GM12878 (cell line): ENCODE results near the gene MACROD2. TPM values are rescaled to one million over a fixed set of nuclear protein-coding genes. Genes with fewer than 3 reads are reported as not detected.

ENCODE experiments used
- ATAC-seq: fragments of 200-7000 bp; cut with Tn5 transposase; 3 replicates; pipeline ENCODE4 v1.9.1; 2020; ENCODE audit warnings: mild to moderate bottlenecking, moderate library complexity
- BruUV-seq: library from RNA; stranded (reverse); fragments of 400-500 nt; replicated peaks from 2 replicates; lab custom pipeline; 2021; lab: Mats Ljungman, UMichigan
- CTCF ChIA-PET: fragments of 300-600 bp; sonication (Branson Sonifier 250); formaldehyde crosslinking; extraction: SDS; loops from one replicate; lab custom pipeline; 2021; ENCODE audit warnings: inconsistent platforms; lab: Yijun Ruan, JAX
- POLR2A ChIA-PET: fragments of 350-600 bp; formaldehyde crosslinking; extraction: SDS; loops from one replicate; lab custom pipeline; 2021; ENCODE audit warnings: inconsistent platforms; lab: Charles Lee
- RAD21 ChIA-PET: fragments of 300-600 bp; sonication (Branson Sonifier 250); formaldehyde crosslinking; loops from one replicate; lab custom pipeline; 2023; ENCODE audit warnings: antibody characterized with exemption; ENCODE audit not compliant: unreplicated experiment; lab: Charles Lee
- SMC1A ChIA-PET: fragments of 300-600 bp; sonication (Branson Sonifier 250); formaldehyde crosslinking; loops from one replicate; lab custom pipeline; 2023; ENCODE audit not compliant: unreplicated experiment, uncharacterized antibody; lab: Charles Lee
- DNase-seq: peaks from one replicate; pipeline ENCODE4 v3.0.0-alpha.2; 2011; ENCODE audit warnings: low read depth, low spot score
- FAIRE-seq: peaks from 3 replicates; lab custom pipeline; 2011; peaks lifted over from hg19 to GRCh38; lab: Jason Lieb, UNC
- H2AFZ ChIP-seq: 2 replicates; pipeline ENCODE4 v1.6.0; 2011; ENCODE audit warnings: low read depth, low read length, control low read depth; ENCODE audit not compliant: control insufficient read depth
- H3K27ac ChIP-seq: 2 replicates; pipeline ENCODE4 v1.5.1; 2011; ENCODE audit warnings: control low read depth; ENCODE audit not compliant: control insufficient read depth, insufficient read depth
- H3K27me3 ChIP-seq, 2 experiments: replicated peaks in 1 of 2; 2 replicates each; pipeline versions ENCODE4 v1.6.0 to v1.6.1; 2011; ENCODE audit warnings: low read length in 1 of 2; ENCODE audit not compliant: control insufficient read depth in 2 of 2, insufficient read depth in 2 of 2
- H3K36me3 ChIP-seq, 2 experiments: 2 replicates each; pipeline ENCODE4 v1.5.1; 2011; ENCODE audit warnings: low read length in 1 of 2; ENCODE audit not compliant: control insufficient read depth in 2 of 2, insufficient read depth in 2 of 2
- H3K4me1 ChIP-seq: 2 replicates; pipeline ENCODE4 v1.6.1; 2011; ENCODE audit warnings: mild to moderate bottlenecking, low read length, moderate library complexity, mixed read lengths; ENCODE audit not compliant: control insufficient read depth, insufficient read depth
- H3K4me2 ChIP-seq: 2 replicates; pipeline ENCODE4 v1.6.0; 2011; ENCODE audit warnings: control low read depth; ENCODE audit not compliant: control insufficient read depth, insufficient read depth
- H3K4me3 ChIP-seq: fragments of 200-600 bp; sonication (generic); 2 replicates; pipeline ENCODE4 v1.5.1; 2016
- H3K79me2 ChIP-seq: 2 replicates; pipeline ENCODE4 v1.6.0; 2011; ENCODE audit warnings: low read length; ENCODE audit not compliant: control insufficient read depth, insufficient read depth
- H3K9ac ChIP-seq: 2 replicates; pipeline ENCODE4 v1.8.0; 2011; ENCODE audit warnings: low read length, control low read depth, mixed read lengths; ENCODE audit not compliant: control insufficient read depth, insufficient read depth
- H3K9me3 ChIP-seq: replicated peaks from 3 replicates; pipeline ENCODE4 v1.5.1; 2011; ENCODE audit warnings: mild to moderate bottlenecking, low read length; ENCODE audit not compliant: control insufficient read depth, insufficient read depth
- H4K20me1 ChIP-seq: 2 replicates; pipeline ENCODE4 v1.6.0; 2011; ENCODE audit not compliant: control insufficient read depth, insufficient read depth
- ASH2L ChIP-seq: fragments of 300-600, 200-600 bp; sonication (generic); IDR thresholded peaks from 2 replicates; pipeline ENCODE4 v1.6.1; 2017; ENCODE audit warnings: low read depth, mild to moderate bottlenecking, borderline replicate concordance
- E2F8 ChIP-seq: fragments of 450-650 bp; IDR thresholded peaks from 2 replicates; pipeline ENCODE4 v1.6.1; 2018; ENCODE audit warnings: mild to moderate bottlenecking, low read depth, moderate library complexity; ENCODE audit not compliant: partially characterized antibody
- HDAC6 ChIP-seq: fragments of 200-600 bp; sonication (generic); IDR thresholded peaks from one replicate; pipeline ENCODE4 v1.8.0; 2017; ENCODE audit warnings: antibody characterized with exemption; ENCODE audit not compliant: unreplicated experiment
- NFYA ChIP-seq: IDR thresholded peaks from 2 replicates; pipeline ENCODE4 v1.6.1; 2011; ENCODE audit warnings: low read depth, mild to moderate bottlenecking, low read length, improper control_type of control experiment, borderline replicate concordance
- NKRF ChIP-seq: fragments of 450-650 bp; conservative IDR thresholded peaks from 2 replicates; pipeline ENCODE4 v1.6.1; 2017; ENCODE audit warnings: mild to moderate bottlenecking, moderate library complexity
- RB1 ChIP-seq: fragments of 450-650 bp; formaldehyde crosslinking; IDR thresholded peaks from 2 replicates; pipeline ENCODE4 v1.6.1; 2017; ENCODE audit warnings: mild to moderate bottlenecking, borderline replicate concordance
- SIX5 ChIP-seq: IDR thresholded peaks from 2 replicates; pipeline ENCODE4 v1.6.1; 2011; ENCODE audit warnings: mild to moderate bottlenecking, low read depth, low read length, moderate library complexity; ENCODE audit not compliant: severe bottlenecking
- SP1 ChIP-seq: IDR thresholded peaks from one replicate; pipeline ENCODE4 v1.6.1; 2011; ENCODE audit warnings: low read depth, low read length
- SREBF2 ChIP-seq: IDR thresholded peaks from 2 replicates; pipeline ENCODE4 v1.6.1; 2012; ENCODE audit warnings: mild to moderate bottlenecking, low read length
- ZBTB33 ChIP-seq: fragments of 450-650 bp; IDR thresholded peaks from 2 replicates; pipeline ENCODE4 v1.6.1; 2017; ENCODE audit warnings: mild to moderate bottlenecking
- ZNF24 ChIP-seq: fragments of 450-650 bp; IDR thresholded peaks from 2 replicates; pipeline ENCODE4 v1.6.1; 2017; ENCODE audit warnings: antibody characterized with exemption, mild to moderate bottlenecking
- WGBS: methylation state at CpG from one replicate; pipeline ENCODE4 v1.1.6; 2016; ENCODE audit warnings: low lambda C conversion rate; ENCODE audit not compliant: insufficient replicate concordance, insufficient coverage; ENCODE audit errors: missing lambda C conversion rate; 5-methylcytosine and 5-hydroxymethylcytosine counted together
- in situ Hi-C: fragments of 300-500 bp; cut with MboI; formaldehyde crosslinking; loops from 9 replicates; pipeline ENCODE4 v1.14.3; 2018; ENCODE audit warnings: mixed read lengths
- intact Hi-C: fragments of 100-400 bp; cut with micrococcal nuclease; formaldehyde crosslinking; loops from one replicate; pipeline ENCODE4 v1.14.2; 2022; ENCODE audit not compliant: unreplicated experiment
- polyA plus RNA-seq, 11 experiments: library from polyadenylated mRNA; depleted of rRNA in 4 of 11; unstranded in 6 of 11; stranded (reverse) in 5 of 11; fragments of >200 nt; fragmentation: Nextera tagmentation in 4 of 11; fragmentation: Illumina TruSeq in 1 of 11; extraction: Ambion mirVana in 4 of 11; extraction: Trizol in 1 of 11; gene quantifications; 1 replicate in 1 of 11; 2 replicates in 10 of 11; pipeline versions ENCODE4 v1.2.1 to v1.2.3, GENCODE V29; 2011 to 2016; ENCODE audit warnings: inconsistent platforms in 2 of 11, missing spikeins in 2 of 11, low read depth in 1 of 11
- total RNA-seq, 4 experiments: library from RNA; depleted of rRNA in 3 of 4; stranded (reverse); fragments of >200 nt in 3 of 4; fragmentation: Illumina TruSeq in 1 of 4; extraction: Trizol in 1 of 4; gene quantifications; 2 replicates each; pipeline versions ENCODE4 v1.2.1 to v1.2.3, GENCODE V29; 2013 to 2021

The MACROD2 gene
- total and polyA plus RNA-seq, 10 of the 15 experiments (the other 5 are each of a cell fraction or from before 2014, with no cell fraction given), result 1.1 to 21.5 (median 2.2) TPM

DNA sequence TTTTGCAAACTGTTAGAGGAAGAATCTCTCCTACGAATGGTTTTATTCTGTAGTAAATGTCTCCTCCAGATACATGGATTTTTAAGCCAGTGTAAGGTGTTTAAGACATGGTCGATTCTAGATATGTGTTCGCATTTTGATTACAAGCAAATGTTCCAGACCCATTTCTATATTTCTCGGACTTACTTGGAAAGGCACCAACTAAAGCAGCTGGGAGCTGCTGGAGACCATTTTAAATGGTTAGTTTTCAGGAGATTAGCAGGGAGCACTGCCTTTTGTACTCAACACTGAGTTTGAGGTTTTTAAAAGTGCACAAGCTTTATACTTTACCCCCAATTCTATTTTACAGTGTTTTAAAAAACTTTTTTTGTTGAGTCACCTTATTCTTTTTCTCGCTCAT is 1720.9 kb downstream of the MACROD2 start:
- H4K20me1 ChIP-seq, result no peaks in the 10 kb centered on the region
- no peak overlapping the region for H3K9ac ChIP-seq
- H3K36me3 ChIP-seq, result no peaks in the 10 kb centered on the region
- 40% methylated on average over 5 of the region's 5 CpGs for WGBS
- intact Hi-C loops (no loop called here), in situ Hi-C loops (loop anchor here (25.0 kb wide), 1 partner anchor 771 kb away; no protein-coding TSS in a partner anchor)
- no peak for ATAC-seq
- no peak for TF ChIP-seq NFYA
- H3K27ac ChIP-seq, result no peak overlapping the region
- no peaks in the 10 kb centered on the region for H3K27me3 ChIP-seq
- ChIA-PET SMC1A (no interaction called here), RAD21 (interaction anchor here (0.5 kb wide), 1 partner anchor 42 kb away, joined by 3 read pairs; no protein-coding TSS in a partner anchor), POLR2A (no interaction called here), CTCF (no interaction called here)
- H2AFZ ChIP-seq, result no peak overlapping the region
- DNase-seq, result no peak
- H3K9me3 ChIP-seq, result no peaks in the 10 kb centered on the region
- no peak overlapping the region for H3K4me3 ChIP-seq
- no TSS peak for BruUV-seq
- no peak for FAIRE-seq
- no peaks in the 10 kb centered on the region for H3K79me2 ChIP-seq
- no peaks in the 10 kb centered on the region for H3K4me1 ChIP-seq
- no peak overlapping the region for H3K4me2 ChIP-seq

DNA sequence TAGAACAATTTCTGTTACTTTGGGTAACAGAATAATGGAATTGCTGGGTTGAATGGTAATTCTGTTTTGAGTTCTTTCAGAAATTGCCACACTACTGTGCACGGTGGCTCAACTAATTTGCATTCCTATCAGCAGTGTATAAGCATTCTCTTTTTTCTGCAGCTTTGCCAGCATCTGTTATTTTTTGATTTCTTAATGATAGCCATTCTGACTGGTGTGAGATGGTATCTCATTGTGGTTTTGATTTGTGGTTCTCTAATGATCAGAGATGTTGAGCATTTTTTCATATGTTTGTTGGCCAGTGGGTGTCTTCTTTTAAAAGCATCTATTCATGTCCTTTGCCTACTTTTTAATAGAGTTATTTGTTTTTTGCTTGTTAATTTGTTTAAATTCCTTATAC is 1731.1 kb downstream of the MACROD2 start:
- RAD21 ChIA-PET, result no interaction called here
- POLR2A ChIA-PET, result no interaction called here
- no peaks in the 10 kb centered on the region for H3K27me3 ChIP-seq
- H3K9me3 ChIP-seq, result no peaks in the 10 kb centered on the region
- 0% methylated on average over 1 of the region's 1 CpG for WGBS
- CTCF ChIA-PET, result interaction anchor here (0.8 kb wide), 1 partner anchor 44 kb away, joined by 3 read pairs; no protein-coding TSS in a partner anchor
- DNase-seq (no peak), FAIRE-seq (no peak), ATAC-seq (no peak)
- no peak overlapping the region for H3K4me3 ChIP-seq
- SMC1A ChIA-PET, result no interaction called here
- intact Hi-C loops, result no loop called here
- H3K36me3 ChIP-seq, result no peaks in the 10 kb centered on the region
- no peaks in the 10 kb centered on the region for H3K79me2 ChIP-seq
- H3K4me2 ChIP-seq, result no peak overlapping the region
- no peaks in the 10 kb centered on the region for H4K20me1 ChIP-seq
- no peak overlapping the region for H2AFZ ChIP-seq
- no peak overlapping the region for H3K27ac ChIP-seq
- in situ Hi-C loops, result no loop called here
- no peaks in the 10 kb centered on the region for H3K4me1 ChIP-seq
- no TSS peak for BruUV-seq
- H3K9ac ChIP-seq, result no peak overlapping the region
- TF ChIP-seq SREBF2 (no peak), NKRF (no peak), RB1 (no peak), E2F8 (no peak), ZNF24 (no peak), ZBTB33 (no peak), ASH2L (no peak), HDAC6 (no peak), SP1 (no peak), NFYA (no peak), SIX5 (no peak)
